ENCODE data around the gene FKBP5.

DNA sequence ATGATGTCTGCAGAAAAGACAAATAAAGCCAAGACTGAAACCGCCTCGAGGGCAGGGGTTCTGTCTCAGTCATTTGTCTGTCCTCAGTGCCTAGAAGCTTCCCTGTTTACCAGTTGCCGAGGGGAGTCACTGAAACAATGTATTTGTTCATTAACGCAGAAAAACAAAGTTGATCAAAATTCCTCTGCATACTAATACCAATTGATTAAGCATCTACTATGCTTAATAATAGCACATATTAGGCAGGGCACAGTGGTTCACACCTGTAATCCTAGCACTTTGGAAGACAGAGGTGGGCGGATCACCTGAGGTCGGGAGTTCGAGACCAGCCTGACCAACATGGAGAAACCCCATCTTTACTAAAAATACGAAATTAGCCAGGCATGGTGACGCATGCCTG is 1.8 kb upstream of the FKBP5 start:
- TF ChIP-seq, protein P1, sequence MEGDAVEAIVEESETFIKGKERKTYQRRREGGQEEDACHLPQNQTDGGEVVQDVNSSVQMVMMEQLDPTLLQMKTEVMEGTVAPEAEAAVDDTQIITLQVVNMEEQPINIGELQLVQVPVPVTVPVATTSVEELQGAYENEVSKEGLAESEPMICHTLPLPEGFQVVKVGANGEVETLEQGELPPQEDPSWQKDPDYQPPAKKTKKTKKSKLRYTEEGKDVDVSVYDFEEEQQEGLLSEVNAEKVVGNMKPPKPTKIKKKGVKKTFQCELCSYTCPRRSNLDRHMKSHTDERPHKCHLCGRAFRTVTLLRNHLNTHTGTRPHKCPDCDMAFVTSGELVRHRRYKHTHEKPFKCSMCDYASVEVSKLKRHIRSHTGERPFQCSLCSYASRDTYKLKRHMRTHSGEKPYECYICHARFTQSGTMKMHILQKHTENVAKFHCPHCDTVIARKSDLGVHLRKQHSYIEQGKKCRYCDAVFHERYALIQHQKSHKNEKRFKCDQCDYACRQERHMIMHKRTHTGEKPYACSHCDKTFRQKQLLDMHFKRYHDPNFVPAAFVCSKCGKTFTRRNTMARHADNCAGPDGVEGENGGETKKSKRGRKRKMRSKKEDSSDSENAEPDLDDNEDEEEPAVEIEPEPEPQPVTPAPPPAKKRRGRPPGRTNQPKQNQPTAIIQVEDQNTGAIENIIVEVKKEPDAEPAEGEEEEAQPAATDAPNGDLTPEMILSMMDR (IDR thresholded peaks at IDR 0.05; ENCODE audit: insufficient read depth, low read depth, low read length): no peak
- no peak for TF ChIP-seq EZH2 (IDR thresholded peaks at IDR 0.05; ENCODE audit: insufficient read depth, low read length)

Measured in astrocyte (in vitro differentiated cells and primary cell).